DMS79 treated with DMSO at 0.1 percent for 48 hours (cell line): Measurements from ENCODE around the gene SMIM14.
"Not testable (repeated sequence)": the region's sequence is repeated elsewhere in the genome, so short reads cannot be mapped to it uniquely, and the experiment has no call there.

ENCODE experiments used
- DNase-seq: peaks from one replicate; lab custom pipeline; 2025; lab: John Stamatoyannopoulos, UW

The SMIM14 gene

DNA sequence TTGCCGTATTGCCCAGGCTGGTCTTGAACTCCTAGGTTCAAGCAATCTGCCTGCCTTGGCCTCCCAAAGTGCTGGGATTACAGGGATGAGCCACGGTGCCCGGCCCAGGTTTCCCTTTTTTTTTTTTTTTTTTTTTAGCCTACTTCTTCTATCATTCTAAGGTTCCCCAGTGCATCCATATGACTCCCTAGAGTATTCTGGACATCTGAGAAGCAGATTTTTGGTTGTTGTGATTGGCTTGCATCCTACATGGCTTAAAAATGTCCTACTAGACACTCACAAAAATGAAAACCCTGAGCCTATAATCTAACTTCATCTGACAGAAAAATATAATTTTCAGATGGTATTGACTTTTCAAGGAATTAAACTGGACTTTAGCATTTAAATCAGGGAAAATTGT is 41.7 kb downstream of the SMIM14 start:
- DNase-seq, result no peak

DNA sequence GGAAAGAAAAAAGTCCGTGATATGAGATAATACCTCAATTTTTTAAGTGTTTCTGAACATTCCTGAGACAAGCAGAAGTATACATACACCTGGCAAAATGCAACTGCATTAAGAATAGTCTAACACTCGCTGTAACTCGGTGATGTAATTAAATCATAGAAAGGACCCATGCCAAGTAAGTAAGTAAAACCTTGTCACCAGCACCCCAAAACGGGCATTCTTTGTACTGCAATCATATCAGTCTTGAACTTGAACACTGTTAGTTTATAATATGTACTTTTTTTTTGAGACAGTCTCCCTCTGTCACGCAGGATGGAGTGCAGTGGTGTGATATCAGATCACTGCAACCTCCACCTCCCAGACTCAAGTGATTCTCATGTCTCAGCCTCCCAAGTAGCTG is 47.4 kb downstream of the SMIM14 start:
- DNase-seq, result no peak

DNA sequence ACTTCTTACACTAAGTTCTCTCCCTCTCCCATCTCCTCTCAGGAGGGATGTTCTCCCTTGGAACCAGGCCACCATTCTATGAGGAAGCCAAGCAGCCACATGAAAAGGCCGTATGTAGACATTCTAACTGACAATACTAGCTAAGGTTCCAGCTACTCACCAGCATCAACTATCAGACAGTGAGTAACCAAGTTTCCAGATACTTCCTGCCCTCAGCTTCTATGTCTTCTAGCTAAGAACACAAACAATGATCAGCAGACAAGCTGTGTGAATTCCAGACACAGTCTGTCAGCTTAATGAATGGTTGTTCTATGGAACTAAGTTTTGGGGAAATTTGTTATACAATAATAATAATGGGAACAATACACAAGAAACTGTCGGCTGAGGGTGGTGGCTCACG is 50.8 kb downstream of the SMIM14 start:
- no peak for DNase-seq

DNA sequence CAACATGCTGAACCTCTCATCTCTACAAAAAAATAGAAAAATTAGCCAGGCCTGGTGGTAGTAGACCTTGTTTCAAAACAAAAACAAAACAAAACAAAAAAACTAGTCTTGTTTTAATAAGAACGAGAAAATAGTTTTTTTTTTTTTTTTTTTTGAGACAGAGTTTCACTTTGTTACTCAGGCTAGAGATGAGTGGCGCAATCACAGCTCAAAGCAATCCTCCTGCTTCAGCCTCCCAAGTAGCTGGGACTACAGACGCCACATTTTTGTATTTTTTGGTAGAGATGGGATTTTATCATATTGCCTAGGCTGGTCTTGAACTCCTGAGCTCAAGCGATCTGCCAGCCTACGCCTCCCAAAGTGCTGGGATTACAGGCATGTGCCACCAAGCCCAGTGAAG is 63.7 kb downstream of the SMIM14 start:
- DNase-seq, result no peak

DNA sequence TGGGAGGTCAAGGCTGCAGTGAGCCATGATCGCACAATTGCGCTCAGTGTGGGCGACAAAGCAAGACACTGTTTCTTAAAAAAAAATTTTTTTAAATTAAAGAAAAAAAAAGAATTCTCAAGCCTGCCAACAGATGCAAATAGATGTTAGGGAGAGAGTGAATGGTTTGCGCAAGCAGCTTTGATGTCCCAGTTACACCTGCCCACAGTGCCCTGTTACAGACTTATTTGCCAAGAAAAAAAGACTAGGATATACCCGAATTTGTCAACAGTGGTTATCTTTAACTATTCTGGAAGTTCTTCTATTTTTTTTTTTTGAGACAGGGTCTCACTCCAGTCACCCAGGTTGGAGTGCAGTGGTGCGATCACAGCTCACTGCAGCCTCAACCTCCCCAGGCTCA is 67.2 kb downstream of the SMIM14 start:
- DNase-seq, result no peak

DNA sequence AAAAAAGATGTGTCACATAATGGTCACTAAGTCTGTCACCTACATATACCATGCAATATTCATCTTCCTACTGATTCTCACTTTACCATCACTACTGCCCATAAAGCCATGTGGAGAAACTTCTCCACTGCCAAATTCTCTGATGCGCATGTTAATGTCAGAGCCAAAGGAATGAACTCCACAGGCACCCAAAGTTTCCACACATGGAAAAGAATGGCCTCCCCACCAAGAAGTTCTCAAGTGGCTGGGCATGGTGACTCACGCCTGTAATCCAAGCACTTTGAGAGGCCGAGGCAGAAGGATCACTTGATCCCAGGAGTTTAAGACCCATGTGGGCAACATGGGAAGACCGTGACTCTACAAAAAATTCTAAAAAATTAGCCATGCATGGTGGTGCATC is 67.6 kb downstream of the SMIM14 start:
- no peak for DNase-seq

DNA sequence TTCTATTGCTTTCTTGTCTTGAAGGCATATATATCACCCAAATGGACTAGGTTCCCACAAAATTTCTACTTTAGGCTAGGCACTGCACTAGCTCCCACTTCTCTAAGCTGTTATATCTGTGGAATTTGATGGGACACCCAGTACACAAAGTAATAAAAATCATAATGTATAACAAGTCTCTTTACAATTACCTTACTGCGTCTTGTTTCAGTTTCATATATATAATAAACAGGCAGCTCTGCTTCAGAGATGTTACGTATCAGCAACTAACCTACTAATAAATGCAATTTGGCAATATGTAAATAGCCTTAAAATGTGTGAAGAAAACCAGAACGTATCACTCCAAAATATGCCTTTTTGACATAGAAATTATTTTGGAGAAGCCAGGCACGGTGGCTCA is 69.5 kb downstream of the SMIM14 start:
- no peak for DNase-seq

DNA sequence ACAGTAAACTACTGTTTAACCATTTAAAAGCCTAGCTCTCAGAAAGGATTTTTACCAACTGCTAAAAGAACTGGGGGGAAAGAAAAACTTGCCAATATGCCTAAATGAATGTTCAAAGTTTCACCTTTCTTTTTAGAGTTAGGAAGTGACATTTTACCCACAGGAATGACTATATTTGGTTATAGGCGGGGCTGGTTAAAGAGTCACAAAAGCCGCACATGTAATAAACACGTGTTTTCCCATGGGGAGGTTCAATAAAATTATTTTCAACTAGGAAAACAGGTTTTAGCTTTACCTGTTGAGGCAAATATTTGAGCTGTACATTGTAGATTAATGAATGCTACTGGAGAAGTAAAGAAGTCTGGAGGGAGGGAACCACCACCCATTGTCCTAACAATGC is 69.9 kb downstream of the SMIM14 start:
- DNase-seq, result no peak

DNA sequence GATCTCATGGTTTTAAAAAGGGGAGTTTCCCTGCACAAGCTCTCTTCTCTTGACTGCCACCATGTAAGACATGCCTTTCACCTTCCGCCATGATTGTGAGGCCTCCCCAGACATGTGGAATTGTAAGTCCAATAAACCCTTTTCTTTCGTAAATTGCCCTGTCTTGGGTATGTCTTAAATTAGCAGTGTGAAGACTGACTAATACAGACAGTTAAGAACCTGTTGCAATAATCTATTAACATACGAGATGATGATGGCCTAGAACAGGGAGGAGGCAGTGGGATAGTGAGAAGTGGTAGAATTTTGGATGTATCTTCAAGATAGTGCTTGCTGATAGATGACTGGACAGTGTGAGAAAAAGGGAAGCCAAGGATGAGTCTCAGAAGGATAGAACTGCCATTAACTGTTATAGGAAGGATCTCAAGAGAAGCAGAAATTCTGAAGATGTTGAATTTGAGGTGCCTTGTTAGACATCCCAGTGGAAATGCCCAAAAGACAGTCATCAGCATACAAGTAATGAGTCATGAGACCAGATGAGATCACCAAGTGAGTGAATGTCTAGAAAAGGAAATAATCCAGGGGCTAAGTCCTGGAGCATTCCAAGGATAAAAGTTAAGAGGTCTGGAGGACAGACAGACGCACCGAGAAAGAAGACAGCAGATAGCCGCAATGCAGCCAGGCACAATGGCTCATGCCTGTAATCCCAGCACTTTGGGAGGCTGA is 72.6 kb downstream of the SMIM14 start:
- DNase-seq, result no peak

DNA sequence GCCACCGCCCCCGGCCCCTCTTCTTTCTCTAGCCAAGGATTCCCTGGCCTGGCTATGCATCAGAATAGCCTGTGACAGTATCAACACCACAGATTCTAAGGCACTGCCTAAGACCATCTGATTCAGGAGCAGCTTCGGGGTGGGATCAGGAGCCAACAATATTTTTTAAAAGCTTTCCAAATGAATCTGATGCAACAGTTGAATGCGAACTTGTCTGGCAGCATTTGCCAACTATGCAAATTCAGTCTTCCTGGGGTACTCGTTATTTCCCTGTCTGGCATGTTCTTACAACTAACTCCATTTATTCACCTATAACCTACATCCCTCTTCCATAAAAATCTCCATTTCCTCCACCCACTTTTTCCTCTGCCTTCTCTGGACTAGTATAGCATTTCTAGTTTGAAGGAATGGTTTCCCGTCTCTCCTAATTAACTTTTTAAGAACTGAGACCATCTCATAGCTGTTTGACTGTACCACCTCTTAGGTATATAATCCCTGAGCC is 75.3 kb downstream of the SMIM14 start:
- no peak for DNase-seq

DNA sequence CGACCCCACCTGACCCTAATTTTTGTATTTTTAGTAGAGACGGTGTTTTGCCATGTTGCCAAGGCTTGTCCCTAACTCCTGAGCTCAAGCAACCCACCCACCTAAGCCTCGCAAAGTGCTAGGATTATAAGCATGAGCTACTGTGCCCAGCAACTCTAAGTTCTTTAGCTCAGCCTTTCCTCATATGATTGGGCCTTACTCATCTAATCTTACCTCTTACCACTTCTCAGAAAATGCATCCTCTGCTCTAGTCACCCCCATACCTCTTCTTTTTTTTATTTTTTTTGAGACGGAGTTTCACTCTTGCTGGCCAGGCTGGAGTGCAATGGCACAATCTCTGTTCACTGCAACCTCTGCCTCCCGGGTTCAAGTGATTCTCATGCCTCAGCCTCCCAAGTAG is 75.9 kb downstream of the SMIM14 start:
- no peak for DNase-seq

DNA sequence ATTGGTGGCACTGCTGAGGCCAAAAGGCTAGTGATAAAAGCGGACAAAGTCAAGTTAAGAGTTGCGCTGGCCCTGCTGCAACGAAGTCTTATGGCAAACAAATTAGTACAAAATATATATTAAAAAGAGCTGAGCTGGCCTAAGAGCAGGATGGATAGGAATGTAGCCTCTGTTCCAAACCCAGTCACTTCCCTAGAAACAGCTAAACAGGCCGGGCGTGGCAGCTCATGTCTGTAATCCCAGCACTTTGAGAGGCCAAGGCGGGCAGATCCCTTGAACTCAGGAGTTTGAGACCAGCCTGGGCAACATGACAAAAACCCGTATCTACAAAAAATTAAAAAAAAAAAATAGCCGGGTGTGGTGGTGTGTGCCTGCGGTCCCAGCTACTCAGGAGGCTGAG is 79.0 kb downstream of the SMIM14 start:
- DNase-seq, result no peak

DNA sequence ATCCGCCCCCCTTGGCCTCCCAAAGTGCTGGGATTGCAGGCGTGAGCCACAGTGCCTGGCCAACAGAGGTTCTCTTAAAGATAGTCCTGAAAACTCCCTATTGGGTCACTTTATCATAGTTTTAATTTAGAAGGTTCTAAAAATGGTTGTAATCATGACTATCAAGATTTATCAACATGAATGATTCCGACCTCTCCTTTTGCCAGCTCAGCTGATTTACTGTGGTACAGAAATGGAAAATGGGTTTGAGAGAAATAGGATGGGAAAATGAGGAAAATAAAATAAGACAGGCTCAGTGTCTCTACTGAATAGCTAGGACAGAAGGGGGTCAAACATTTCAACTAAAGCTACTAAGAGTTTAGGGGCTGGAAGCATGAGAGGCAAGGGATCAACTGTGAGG is 83.2 kb downstream of the SMIM14 start:
- DNase-seq, result no peak

DNA sequence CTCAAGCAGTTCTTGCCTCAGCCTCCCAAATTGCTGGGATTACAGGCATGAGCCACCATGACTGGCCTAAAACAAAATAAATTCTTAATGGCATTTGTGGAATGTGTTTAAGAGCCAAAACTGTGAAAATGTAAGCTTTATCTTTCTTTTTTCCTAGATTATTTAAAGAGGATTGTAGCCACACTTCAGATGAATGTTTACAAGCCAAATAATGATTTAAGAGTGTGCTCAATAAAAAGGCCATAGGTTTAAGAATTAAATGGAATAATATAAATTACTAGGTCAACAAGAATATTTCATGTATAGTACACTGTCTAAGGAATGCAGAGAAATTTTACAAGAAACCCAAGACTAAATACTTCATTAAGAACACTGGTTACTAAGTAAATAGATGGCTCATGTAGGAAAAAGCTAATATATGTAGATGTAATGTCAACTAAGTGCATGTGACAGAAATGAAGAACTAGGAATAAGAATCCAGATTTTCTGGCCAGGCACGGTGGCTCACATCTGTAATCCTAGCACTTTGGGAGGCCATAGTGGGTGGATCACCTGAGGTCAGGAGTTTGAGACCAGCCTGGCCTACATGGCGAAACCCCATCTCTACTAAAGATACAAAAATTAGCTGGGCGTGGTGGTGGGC is 90.1 kb downstream of the SMIM14 start:
- no peak for DNase-seq

DNA sequence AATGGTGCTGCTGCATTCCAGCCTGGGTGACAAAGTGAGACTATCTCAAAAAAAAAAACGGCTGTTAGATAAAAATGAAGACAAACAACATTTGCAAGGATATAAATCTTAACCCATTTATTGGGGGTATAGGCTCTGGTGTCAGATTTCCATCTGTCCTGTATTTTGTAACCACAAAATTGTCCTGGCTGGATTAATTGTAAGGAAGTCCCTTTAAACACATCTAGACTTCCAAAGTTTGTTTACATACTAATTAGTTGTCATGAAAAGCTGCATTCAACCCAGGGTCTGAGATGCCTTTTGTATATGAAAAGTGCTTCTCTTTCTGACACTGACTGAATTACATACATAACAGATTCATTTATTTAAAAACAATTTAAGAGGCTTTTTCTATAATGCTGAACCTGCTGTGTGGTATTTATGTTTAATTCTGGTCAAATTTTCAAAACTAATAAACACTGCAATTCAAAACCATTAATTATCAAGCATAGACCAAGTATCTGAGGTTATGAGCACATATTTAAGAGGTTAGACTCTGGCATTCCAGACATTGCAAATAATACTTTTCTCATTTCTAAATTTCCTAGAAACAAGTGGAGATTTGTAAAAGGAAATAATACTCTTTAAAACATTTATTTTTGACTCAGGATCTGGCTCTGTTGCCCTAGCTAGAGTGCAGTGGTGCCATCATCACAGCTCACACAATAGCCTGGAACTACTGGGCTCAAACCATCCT is 93.9 kb downstream of the SMIM14 start:
- no peak for DNase-seq

DNA sequence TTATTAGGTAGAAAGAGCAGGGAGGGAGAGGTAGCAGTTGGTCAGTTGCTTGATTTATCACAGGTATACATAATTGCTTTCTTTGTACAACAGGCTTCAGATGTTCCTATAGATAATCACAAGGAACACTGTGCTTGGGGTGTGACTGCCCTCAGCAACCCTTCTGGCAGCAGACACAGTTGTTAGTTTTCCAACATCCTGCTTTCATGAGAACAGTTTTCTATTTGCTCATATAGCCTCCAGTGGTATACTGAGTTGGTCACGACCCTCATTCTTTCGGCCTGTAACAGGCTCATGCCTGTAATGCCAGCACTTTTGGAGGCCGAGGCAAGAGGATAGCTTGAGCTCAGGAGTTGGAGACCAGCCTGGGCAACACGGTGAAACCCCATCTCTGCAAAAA is 94.6 kb downstream of the SMIM14 start:
- DNase-seq, result not testable (repeated sequence)

DNA sequence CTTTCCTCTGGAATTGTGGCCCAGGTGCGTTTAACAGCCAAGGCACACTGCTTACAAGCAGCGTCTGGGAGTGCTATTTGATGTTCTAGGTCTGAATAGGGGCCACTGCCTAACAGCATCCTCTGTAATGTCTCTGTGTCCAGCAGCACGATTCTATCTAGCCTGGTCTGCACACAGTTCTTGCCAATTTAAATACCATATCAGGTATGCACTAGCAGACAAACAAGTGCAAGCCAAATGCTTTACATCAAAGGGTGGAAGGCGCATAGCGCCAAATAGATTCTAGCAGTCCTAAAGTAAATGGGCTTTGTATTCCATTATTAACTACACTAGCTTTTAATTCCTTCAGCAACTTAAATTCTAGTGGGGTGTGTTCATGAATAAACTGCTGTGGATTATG is 95.6 kb downstream of the SMIM14 start:
- no peak for DNase-seq

DNA sequence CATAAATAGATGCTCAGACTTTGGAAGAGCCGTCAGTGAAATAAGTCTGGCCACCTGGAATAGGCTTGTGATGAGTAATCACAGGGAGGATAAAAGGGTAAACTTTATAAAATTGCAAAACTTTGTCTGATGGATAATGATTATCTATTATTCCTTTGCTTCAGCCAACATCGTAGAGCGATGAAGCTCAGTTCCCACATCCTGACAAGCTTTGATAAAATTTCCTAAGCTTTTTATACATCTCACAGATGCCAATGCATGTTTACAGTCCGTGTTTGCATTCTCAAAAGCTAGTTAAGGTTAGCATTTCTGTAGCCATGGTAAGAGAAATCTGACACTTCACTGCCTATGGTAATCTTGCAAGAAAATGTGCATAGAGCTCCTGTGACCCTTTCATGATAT is 96.1 kb downstream of the SMIM14 start:
- DNase-seq, result no peak

DNA sequence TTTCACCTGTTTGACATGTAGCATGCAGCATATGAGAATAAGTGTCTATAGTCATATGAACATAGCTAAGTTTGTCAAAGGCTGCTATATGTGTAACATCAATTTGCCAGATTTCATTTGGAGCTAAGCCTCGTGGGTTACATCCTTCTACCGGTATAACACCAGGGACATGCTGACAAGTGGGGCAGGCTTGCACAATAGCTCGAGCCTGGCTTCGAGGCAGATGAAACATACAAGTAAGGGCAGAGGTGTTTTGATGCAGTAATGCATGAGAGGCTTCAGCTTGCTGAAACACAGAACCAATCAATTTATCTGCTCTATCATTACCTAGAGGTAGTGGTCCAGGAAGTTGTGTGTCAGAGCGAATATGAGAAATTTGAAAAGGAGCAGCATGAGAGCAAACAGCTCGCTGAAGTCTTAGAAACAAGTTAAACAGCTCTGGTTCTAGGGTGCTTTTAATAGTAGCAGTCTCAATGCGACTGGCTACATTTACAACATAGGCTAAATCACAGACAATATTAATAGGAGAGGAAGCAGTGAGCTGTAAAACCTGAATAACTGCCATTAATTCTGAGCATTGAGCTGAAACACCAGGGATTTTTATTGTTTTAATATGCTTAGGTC is 96.6 kb downstream of the SMIM14 start:
- DNase-seq, result no peak

DNA sequence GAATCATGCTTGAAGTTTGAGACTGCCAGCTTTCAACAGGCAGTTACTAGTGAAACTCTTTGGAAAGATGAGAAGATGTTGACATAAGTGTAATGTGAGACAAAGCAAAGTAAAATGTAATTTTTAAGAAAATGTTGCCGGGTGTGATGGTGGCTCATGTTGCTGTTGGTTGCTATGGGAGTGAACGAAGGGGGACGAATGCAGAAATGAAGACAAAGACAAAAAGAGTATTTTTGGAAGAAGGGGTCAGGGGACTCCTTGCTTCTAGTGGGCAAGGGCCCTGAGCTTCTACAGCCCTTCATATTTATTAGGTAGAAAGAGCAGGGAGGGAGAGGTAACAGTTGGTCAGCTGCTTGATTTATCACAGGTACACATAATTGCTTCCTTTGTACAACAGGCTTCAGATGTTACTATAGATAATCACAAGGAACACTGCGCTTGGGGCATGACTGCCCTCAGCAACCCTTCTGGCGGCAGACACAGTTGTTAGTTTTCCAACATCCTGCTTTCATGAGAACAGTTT is 99.5 kb downstream of the SMIM14 start:
- no peak for DNase-seq

DNA sequence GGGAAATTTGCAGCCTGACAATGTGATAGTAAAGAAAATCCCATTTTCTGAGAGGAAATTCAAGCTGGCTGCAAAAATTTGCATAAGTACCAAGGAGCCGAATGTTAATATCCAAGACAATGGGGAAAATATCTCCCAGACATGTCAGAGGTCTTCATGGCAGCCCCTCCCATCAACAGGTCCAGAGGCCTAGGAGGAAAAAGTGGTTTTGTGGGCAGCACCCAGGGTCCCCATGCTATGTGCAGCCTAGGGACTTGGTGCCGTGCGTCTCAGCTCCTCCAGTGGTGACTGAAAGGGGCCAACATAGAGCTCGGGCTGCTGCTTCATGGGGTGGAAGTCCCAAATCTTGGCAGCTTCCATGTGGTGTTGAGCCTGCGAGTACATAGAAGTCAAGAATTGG is 105.1 kb downstream of the SMIM14 start:
- no peak for DNase-seq

DNA sequence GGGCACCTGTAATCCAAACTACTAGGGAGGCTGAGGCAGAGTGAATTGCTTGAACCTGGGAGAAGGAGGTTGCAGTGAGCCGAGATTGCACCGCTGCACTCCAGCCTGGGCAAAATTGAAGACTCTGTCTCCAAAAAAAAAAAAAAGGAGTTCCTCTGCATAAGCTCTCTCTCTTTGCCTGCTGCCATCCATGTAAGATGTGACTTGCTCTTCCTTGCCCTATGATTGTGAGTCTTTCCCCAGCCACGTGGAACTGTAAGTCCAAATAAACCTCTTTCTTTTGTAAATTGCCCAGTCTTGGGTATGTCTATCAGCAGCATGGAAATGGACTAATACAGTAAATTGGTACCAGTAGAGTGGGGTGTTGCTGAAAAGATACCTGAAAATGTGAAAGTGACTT is 106.4 kb downstream of the SMIM14 start:
- DNase-seq, result not testable (repeated sequence)

DNA sequence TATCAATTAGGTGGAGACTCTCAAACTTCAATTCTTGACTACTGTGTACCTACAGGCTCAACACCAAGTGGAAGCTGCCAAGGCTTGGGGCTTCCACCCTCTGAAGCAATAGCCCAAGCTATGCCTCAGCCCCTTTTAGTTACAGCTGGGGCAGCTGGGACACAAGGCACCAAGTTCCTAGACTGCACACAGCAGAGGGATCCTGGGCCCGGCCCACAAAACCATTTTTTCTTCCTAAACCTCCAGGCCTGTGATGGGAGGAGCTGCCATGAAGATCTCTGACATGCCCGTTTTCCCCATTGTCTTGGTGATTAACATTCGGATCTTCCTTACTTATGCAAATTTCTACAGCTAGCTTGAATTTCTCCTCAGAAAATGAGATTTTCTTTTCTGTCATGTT is 108.0 kb downstream of the SMIM14 start:
- DNase-seq, result no peak
